Endothelial cell of umbilical vein (primary cell): ENCODE results near the gene MRPS27. TPM values are rescaled to one million over a fixed set of nuclear protein-coding genes. Genes with fewer than 3 reads are reported as not detected.

ENCODE experiments used
- BruUV-seq: library from RNA; stranded (reverse); fragments of 400-500 nt; replicated peaks from 2 replicates; lab custom pipeline; 2021; lab: Mats Ljungman, UMichigan
- CTCF ChIA-PET: fragments of 300-600, 350-600 bp; sonication (Branson Sonifier 250); formaldehyde crosslinking; loops from one replicate; lab custom pipeline; 2021; ENCODE audit warnings: antibody characterized with exemption, inconsistent platforms; lab: Charles Lee
- POLR2A ChIA-PET: fragments of 300-600, 350-600 bp; sonication (Branson Sonifier 250); formaldehyde crosslinking; loops from one replicate; lab custom pipeline; 2021; ENCODE audit warnings: antibody characterized with exemption, inconsistent platforms; lab: Charles Lee
- DNase-seq: peaks from one replicate; pipeline ENCODE4 v3.0.0-alpha.2; 2011; ENCODE audit warnings: low read depth, low spot score
- FAIRE-seq: peaks from 2 replicates; lab custom pipeline; 2011; peaks lifted over from hg19 to GRCh38; lab: Jason Lieb, UNC
- H2AFZ ChIP-seq: 2 replicates; pipeline ENCODE4 v1.6.0; 2012; ENCODE audit warnings: low read depth, low read length, control low read depth, inconsistent platforms
- H3K27ac ChIP-seq: 2 replicates; pipeline ENCODE4 v1.5.1; 2011; ENCODE audit warnings: low read depth, mild to moderate bottlenecking, control low read depth, low read length, moderate library complexity; ENCODE audit not compliant: insufficient read depth
- H3K27me3 ChIP-seq, 2 experiments: 2 replicates each; pipeline versions ENCODE4 v1.6.0 to v1.6.1; 2011; ENCODE audit warnings: low read length in 2 of 2, mixed read lengths in 1 of 2; ENCODE audit not compliant: control insufficient read depth in 2 of 2, insufficient read depth in 2 of 2
- H3K36me3 ChIP-seq, 2 experiments: 2 replicates in 1 of 2; 3 replicates in 1 of 2; pipeline ENCODE4 v1.5.1; 2011; ENCODE audit warnings: low read length in 2 of 2, mild to moderate bottlenecking in 1 of 2, moderate library complexity in 1 of 2; ENCODE audit not compliant: control insufficient read depth in 2 of 2, insufficient read depth in 2 of 2; ENCODE audit errors: extremely low read depth in 1 of 2
- H3K4me1 ChIP-seq: 3 replicates; pipeline ENCODE4 v1.5.1; 2011; ENCODE audit warnings: mild to moderate bottlenecking, low read length; ENCODE audit not compliant: control insufficient read depth, insufficient read depth; ENCODE audit errors: extremely low read depth
- H3K4me2 ChIP-seq: 2 replicates; pipeline ENCODE4 v1.6.1; 2011; ENCODE audit warnings: low read length, control low read depth, mixed read lengths; ENCODE audit not compliant: insufficient read depth
- H3K4me3 ChIP-seq, 3 experiments: fragments of 200-600 bp in 1 of 3; sonication (generic), shearing (Covaris generic) in 1 of 3; replicated peaks in 1 of 3; 2 replicates each; pipeline ENCODE4 v1.5.1; 2011 to 2016; ENCODE audit warnings: control low read depth in 3 of 3, low read length in 3 of 3, mild to moderate bottlenecking in 2 of 3, inconsistent platforms in 1 of 3, low read depth in 1 of 3, moderate library complexity in 1 of 3; ENCODE audit not compliant: insufficient read depth in 1 of 3
- H3K79me2 ChIP-seq: 2 replicates; pipeline ENCODE4 v1.6.0; 2012; ENCODE audit warnings: low read length, inconsistent platforms; ENCODE audit not compliant: control insufficient read depth, insufficient read depth
- H3K9ac ChIP-seq: replicated peaks from 2 replicates; pipeline ENCODE3; 2011; ENCODE audit warnings: low read length, control low read depth; ENCODE audit not compliant: insufficient read depth; ENCODE audit errors: extremely low read depth
- H3K9me1 ChIP-seq: replicated peaks from 3 replicates; pipeline ENCODE4 v1.6.0; 2011; ENCODE audit warnings: mild to moderate bottlenecking, low read length; ENCODE audit not compliant: control insufficient read depth, insufficient read depth; ENCODE audit errors: extremely low read depth
- H3K9me3 ChIP-seq: replicated peaks from 2 replicates; pipeline ENCODE4 v1.5.1; 2012; ENCODE audit warnings: low read length, inconsistent platforms; ENCODE audit not compliant: control insufficient read depth, insufficient read depth
- H4K20me1 ChIP-seq: replicated peaks from 2 replicates; pipeline ENCODE3; 2011; ENCODE audit warnings: mild to moderate bottlenecking, low read length; ENCODE audit not compliant: control insufficient read depth, insufficient read depth; ENCODE audit errors: extremely low read depth
- EZH2 ChIP-seq: IDR thresholded peaks from 2 replicates; pipeline ENCODE4 v1.6.1; 2012; ENCODE audit warnings: borderline replicate concordance, low read depth, mild to moderate bottlenecking, moderate library complexity, low read length, inconsistent platforms; ENCODE audit not compliant: severe bottlenecking
- FOS ChIP-seq: IDR thresholded peaks from 2 replicates; pipeline ENCODE4 v1.6.1; 2011; ENCODE audit warnings: mild to moderate bottlenecking, low read length, moderate library complexity, borderline replicate concordance; ENCODE audit not compliant: insufficient read depth
- GATA2 ChIP-seq: IDR thresholded peaks from 2 replicates; pipeline ENCODE4 v1.7.0; 2011; ENCODE audit warnings: low read depth, mild to moderate bottlenecking, moderate library complexity, mixed read lengths, low read length; ENCODE audit not compliant: insufficient read length, insufficient read depth
- JUN ChIP-seq: IDR thresholded peaks from 2 replicates; pipeline ENCODE4 v1.6.1; 2011; ENCODE audit warnings: borderline replicate concordance, low read depth; ENCODE audit not compliant: insufficient read length, insufficient read depth
- MAX ChIP-seq: IDR thresholded peaks from 2 replicates; pipeline ENCODE4 v1.6.1; 2011; ENCODE audit not compliant: insufficient read depth, insufficient read length
- MYC ChIP-seq: IDR thresholded peaks from one replicate; pipeline ENCODE4 v1.6.1; 2011; ENCODE audit warnings: mild to moderate bottlenecking, low read depth, low read length
- POLR2A ChIP-seq: IDR thresholded peaks from 2 replicates; pipeline ENCODE4 v1.6.1; 2012; ENCODE audit warnings: low read depth, mild to moderate bottlenecking, control low read depth, low read length
- POLR2AphosphoS5 ChIP-seq: IDR thresholded peaks from 2 replicates; pipeline ENCODE4 v1.6.1; 2012; ENCODE audit warnings: low read depth, mild to moderate bottlenecking, control low read depth, low read length, moderate library complexity; ENCODE audit not compliant: insufficient read depth
- dilution Hi-C: fragments of 300-500 bp; cut with MboI; formaldehyde crosslinking; loops from one replicate; pipeline ENCODE4 v1.15.0; 2019; ENCODE audit warnings: low sequenced_read_pairs; ENCODE audit not compliant: extremely low pct_ligation_motif_present
- intact Hi-C: fragments of 100-400 bp; cut with micrococcal nuclease; formaldehyde crosslinking; loops from one replicate; pipeline ENCODE4 v1.10.0; 2022
- polyA plus RNA-seq, 4 experiments: library from polyadenylated mRNA; depleted of rRNA in 3 of 4; stranded (reverse) in 3 of 4; unstranded in 1 of 4; fragments of >200 nt; gene quantifications; 2 replicates each; pipeline versions ENCODE4 v1.2.1 to v1.2.3, GENCODE V29; 2011 to 2012; ENCODE audit warnings: missing spikeins in 1 of 4
- total RNA-seq: library from RNA; stranded (reverse); gene quantifications from 2 replicates; pipeline ENCODE4 v1.2.3, GENCODE V29; 2021
- TF ChIP-seq, protein P1 (sequence below), 2 donors: IDR thresholded peaks; 1 replicate in 1 of 2; 2 replicates in 1 of 2; pipeline ENCODE4 v1.5.1; 2011; ENCODE audit warnings: low read length in 2 of 2, mild to moderate bottlenecking in 2 of 2, moderate library complexity in 2 of 2, control low read depth in 1 of 2, inconsistent platforms in 1 of 2, low read depth in 1 of 2; ENCODE audit not compliant: insufficient read depth in 1 of 2; ENCODE audit errors: extremely low read depth in 1 of 2

Gene MRPS27
- total and polyA plus RNA-seq, 2 donors (not counting 3 experiments of a cell fraction or from before 2014, with no cell fraction given) = 56.0 to 67.1 TPM

DNA sequence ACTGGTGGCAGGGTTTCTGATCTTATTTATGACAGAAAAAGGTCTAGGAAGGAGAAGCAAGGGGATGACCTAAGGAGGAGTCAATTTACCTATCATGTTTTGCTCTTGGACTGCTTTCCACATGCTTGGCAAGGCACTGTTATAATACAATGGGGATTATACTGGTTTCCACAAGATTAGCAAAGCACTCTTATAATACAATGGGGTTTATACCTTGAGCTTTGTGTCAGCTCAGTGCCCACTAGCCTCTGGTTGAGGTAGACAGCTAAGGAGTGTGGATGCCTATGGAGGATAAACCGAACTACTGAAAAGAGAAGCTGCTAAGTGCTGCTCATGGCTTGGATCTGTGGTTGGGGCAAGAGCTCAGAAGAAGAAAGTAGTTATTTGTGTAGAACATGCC is 68.7 kb downstream of the MRPS27 start:
- ChIA-PET POLR2A (no interaction called here), CTCF (interaction anchor here (0.6 to 1.4 kb wide), 7 partner anchors 9 to 31 kb away, joined by 3 to 11 read pairs (median 3); no protein-coding TSS in a partner anchor)
- no peaks in the 10 kb centered on the region for H3K9me1 ChIP-seq
- H3K4me1 ChIP-seq = peaks cover 83% of the 10 kb centered on the region
- peaks cover 13% of the 10 kb centered on the region for H3K79me2 ChIP-seq
- no peaks in the 10 kb centered on the region for H3K27me3 ChIP-seq
- H3K36me3 ChIP-seq = no peaks in the 10 kb centered on the region
- H3K27ac ChIP-seq = no peak overlapping the region
- no peak overlapping the region for H3K4me3 ChIP-seq
- no peak overlapping the region for H2AFZ ChIP-seq
- no TSS peak for BruUV-seq
- dilution Hi-C loops = no loop called here
- intact Hi-C loops = no loop called here
- H4K20me1 ChIP-seq = no peaks in the 10 kb centered on the region
- H3K9ac ChIP-seq = no peak overlapping the region
- TF ChIP-seq JUN (no peak), EZH2 (no peak), GATA2 (no peak), POLR2A (no peak), MYC (no peak), MAX (no peak), FOS (no peak), POLR2AphosphoS5 (no peak)
- TF ChIP-seq, protein P1, sequence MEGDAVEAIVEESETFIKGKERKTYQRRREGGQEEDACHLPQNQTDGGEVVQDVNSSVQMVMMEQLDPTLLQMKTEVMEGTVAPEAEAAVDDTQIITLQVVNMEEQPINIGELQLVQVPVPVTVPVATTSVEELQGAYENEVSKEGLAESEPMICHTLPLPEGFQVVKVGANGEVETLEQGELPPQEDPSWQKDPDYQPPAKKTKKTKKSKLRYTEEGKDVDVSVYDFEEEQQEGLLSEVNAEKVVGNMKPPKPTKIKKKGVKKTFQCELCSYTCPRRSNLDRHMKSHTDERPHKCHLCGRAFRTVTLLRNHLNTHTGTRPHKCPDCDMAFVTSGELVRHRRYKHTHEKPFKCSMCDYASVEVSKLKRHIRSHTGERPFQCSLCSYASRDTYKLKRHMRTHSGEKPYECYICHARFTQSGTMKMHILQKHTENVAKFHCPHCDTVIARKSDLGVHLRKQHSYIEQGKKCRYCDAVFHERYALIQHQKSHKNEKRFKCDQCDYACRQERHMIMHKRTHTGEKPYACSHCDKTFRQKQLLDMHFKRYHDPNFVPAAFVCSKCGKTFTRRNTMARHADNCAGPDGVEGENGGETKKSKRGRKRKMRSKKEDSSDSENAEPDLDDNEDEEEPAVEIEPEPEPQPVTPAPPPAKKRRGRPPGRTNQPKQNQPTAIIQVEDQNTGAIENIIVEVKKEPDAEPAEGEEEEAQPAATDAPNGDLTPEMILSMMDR (IDR thresholded peaks at IDR 0.05; ENCODE audit: extremely low read depth in 1 of 2, insufficient read depth in 1 of 2, low read depth in 1 of 2, low read length in 2 of 2) = no peak
- DNase-seq (no peak), FAIRE-seq (no peak)
- no peak overlapping the region for H3K4me2 ChIP-seq
- H3K9me3 ChIP-seq = no peaks in the 10 kb centered on the region
